SK-N-SH (cell line): ENCODE data around the gene RASGRP2. TPM values are rescaled to one million over a fixed set of nuclear protein-coding genes. Genes with fewer than 3 reads are reported as not detected.

ENCODE experiments used
- CTCF ChIA-PET: fragments of 300-600, 350-600 bp; formaldehyde crosslinking; extraction: SDS; loops from one replicate; lab custom pipeline; 2021; lab: Yijun Ruan, JAX
- POLR2A ChIA-PET: fragments of 350-600 bp; sonication (Branson Sonifier 250); formaldehyde crosslinking; extraction: SDS; loops from one replicate; lab custom pipeline; 2020; ENCODE audit warnings: antibody characterized with exemption, inconsistent platforms; lab: Yijun Ruan, JAX
- DNase-seq: peaks from one replicate; pipeline ENCODE4 v3.0.0; 2012
- H2AFZ ChIP-seq: fragments of 200-600 bp; sonication (generic); 2 replicates; pipeline ENCODE4 v1.8.1; 2016; ENCODE audit warnings: antibody characterized with exemption, mild to moderate bottlenecking, low read depth
- H3F3A ChIP-seq: fragments of 200-600 bp; sonication (generic); replicated peaks from 2 replicates; pipeline ENCODE3; 2016; ENCODE audit warnings: antibody characterized with exemption, mild to moderate bottlenecking; ENCODE audit not compliant: insufficient read depth
- H3K27ac ChIP-seq, 2 experiments: fragments of 200-500 bp in 1 of 2; fragments of 200-600 bp in 1 of 2; sonication (Bioruptor generic) in 1 of 2; sonication (generic), shearing (Covaris generic) in 1 of 2; 2 replicates each; pipeline versions ENCODE4 v1.5.1 to v1.6.1; 2014 to 2016; ENCODE audit warnings: low read depth in 2 of 2, inconsistent platforms in 1 of 2, low read length in 1 of 2, mild to moderate bottlenecking in 1 of 2, mixed read lengths in 1 of 2
- H3K27me3 ChIP-seq: fragments of 200-600 bp; sonication (generic), shearing (Covaris generic); 2 replicates; pipeline ENCODE4 v1.6.1; 2016; ENCODE audit warnings: mixed run types; ENCODE audit not compliant: insufficient read depth
- H3K36me3 ChIP-seq, 2 experiments: fragments of 200-500 bp in 1 of 2; fragments of 200-600 bp in 1 of 2; sonication (Bioruptor generic) in 1 of 2; sonication (generic) in 1 of 2; replicated peaks in 1 of 2; 2 replicates each; pipeline versions ENCODE3 to v1.5.1; 2014 to 2016; ENCODE audit warnings: low read length in 1 of 2, mild to moderate bottlenecking in 1 of 2; ENCODE audit not compliant: insufficient read depth in 2 of 2, control insufficient read depth in 1 of 2
- H3K4me1 ChIP-seq, 2 experiments: fragments of 200-500 bp in 1 of 2; fragments of 200-600 bp in 1 of 2; sonication (Bioruptor generic) in 1 of 2; sonication (generic), shearing (Covaris generic) in 1 of 2; 2 replicates each; pipeline versions ENCODE4 v1.5.1 to v1.6.1; 2014 to 2016; ENCODE audit warnings: low read depth in 1 of 2, low read length in 1 of 2, mixed run types in 1 of 2; ENCODE audit not compliant: insufficient read depth in 2 of 2, control insufficient read depth in 1 of 2
- H3K4me2 ChIP-seq: fragments of 200-600 bp; sonication (generic), shearing (Covaris generic); 2 replicates; pipeline ENCODE4 v1.6.1; 2017; ENCODE audit warnings: mixed run types
- H3K4me3 ChIP-seq, 2 experiments: fragments of 200-500 bp in 1 of 2; fragments of 200-600 bp in 1 of 2; sonication (Bioruptor generic) in 1 of 2; sonication (generic), shearing (Covaris generic) in 1 of 2; 2 replicates each; pipeline versions ENCODE4 v1.5.1 to v1.8.1; 2014 to 2016; ENCODE audit warnings: low read depth in 2 of 2, inconsistent platforms in 1 of 2, low read length in 1 of 2, mild to moderate bottlenecking in 1 of 2, mixed read lengths in 1 of 2, moderate library complexity in 1 of 2
- H3K79me2 ChIP-seq: fragments of 200-600 bp; sonication (generic); 2 replicates; pipeline ENCODE4 v1.8.1; 2017; ENCODE audit warnings: mild to moderate bottlenecking; ENCODE audit not compliant: insufficient read depth
- H3K9ac ChIP-seq: fragments of 200-600 bp; sonication (generic); 2 replicates; pipeline ENCODE4 v1.6.1; 2017; ENCODE audit warnings: mixed run types
- H3K9me2 ChIP-seq: fragments of 200-600 bp; sonication (generic); 2 replicates; pipeline ENCODE4 v1.6.1; 2017; ENCODE audit warnings: mixed run types
- H3K9me3 ChIP-seq: fragments of 200-600 bp; sonication (generic); 2 replicates; pipeline ENCODE4 v1.6.1; 2017; ENCODE audit warnings: mixed run types, mild to moderate bottlenecking, moderate library complexity
- H4K20me1 ChIP-seq: fragments of 200-600 bp; sonication (generic); 2 replicates; pipeline ENCODE4 v1.6.1; 2017; ENCODE audit warnings: mild to moderate bottlenecking, mixed run types; ENCODE audit not compliant: insufficient read depth
- CHD2 ChIP-seq: fragments of 150-350 bp; IDR thresholded peaks from 2 replicates; pipeline ENCODE4 v1.6.1; 2018; ENCODE audit warnings: low read length; ENCODE audit not compliant: partially characterized antibody
- EZH2phosphoT487 ChIP-seq: fragments of 200-600 bp; sonication (generic); IDR thresholded peaks from 2 replicates; pipeline ENCODE4 v1.6.1; 2017; ENCODE audit warnings: low read depth, mixed run types, mild to moderate bottlenecking, antibody characterized with exemption, moderate library complexity, borderline replicate concordance
- FOSL2 ChIP-seq: IDR thresholded peaks from 2 replicates; pipeline ENCODE4 v1.4.0; 2012; ENCODE audit warnings: low read depth, mild to moderate bottlenecking, moderate library complexity, borderline replicate concordance
- FOXJ3 ChIP-seq: sonication (generic); formaldehyde crosslinking; IDR thresholded peaks from 2 replicates; pipeline ENCODE4 v1.5.1; 2020; ENCODE audit warnings: mild to moderate bottlenecking, missing genetic modification reagents
- GABPA ChIP-seq: IDR thresholded peaks from 2 replicates; pipeline ENCODE4 v1.4.0; 2012; ENCODE audit warnings: low read depth, mild to moderate bottlenecking
- GATA2 ChIP-seq: sonication (generic); formaldehyde crosslinking; IDR thresholded peaks from 2 replicates; pipeline ENCODE4 v1.5.0; 2020; ENCODE audit warnings: mild to moderate bottlenecking, missing genetic modification reagents
- JUND ChIP-seq: IDR thresholded peaks from 2 replicates; pipeline ENCODE4 v1.4.0; 2012
- MEF2A ChIP-seq: IDR thresholded peaks from 2 replicates; pipeline ENCODE4 v1.4.0; 2012; ENCODE audit warnings: low read depth, borderline replicate concordance
- NFIC ChIP-seq: IDR thresholded peaks from 2 replicates; pipeline ENCODE4 v1.4.0; 2012; ENCODE audit warnings: borderline replicate concordance
- NRF1 ChIP-seq: IDR thresholded peaks from 2 replicates; pipeline ENCODE4 v1.6.1; 2012; ENCODE audit warnings: low read depth, mild to moderate bottlenecking, low read length
- PBX3 ChIP-seq: IDR thresholded peaks from 2 replicates; pipeline ENCODE4; 2012
- POLR2AphosphoS5 ChIP-seq: IDR thresholded peaks from 2 replicates; pipeline ENCODE4 v1.6.1; 2012; ENCODE audit warnings: low read depth, low read length
- RAD21 ChIP-seq: IDR thresholded peaks from 2 replicates; pipeline ENCODE4 v1.6.1; 2012; ENCODE audit warnings: mild to moderate bottlenecking, low read length
- REST ChIP-seq: IDR thresholded peaks from 2 replicates; pipeline ENCODE4 v1.6.1; 2012; ENCODE audit warnings: mild to moderate bottlenecking, low read depth, low read length, moderate library complexity
- SMC3 ChIP-seq: IDR thresholded peaks from 2 replicates; pipeline ENCODE4 v1.6.1; 2012; ENCODE audit warnings: low read depth, low read length, improper control_type of control experiment
- TCF12 ChIP-seq: IDR thresholded peaks from 2 replicates; pipeline ENCODE4 v1.4.0; 2012
- TEAD4 ChIP-seq: IDR thresholded peaks from 2 replicates; pipeline ENCODE4 v1.4.0; 2012; ENCODE audit warnings: mild to moderate bottlenecking, borderline replicate concordance; ENCODE audit not compliant: insufficient read depth
- YY1 ChIP-seq: IDR thresholded peaks from 2 replicates; pipeline ENCODE4 v1.4.0; 2012; ENCODE audit warnings: low read depth, mild to moderate bottlenecking
- WGBS: methylation state at CpG from one replicate; pipeline ENCODE4 v1.1.6; 2017; ENCODE audit warnings: low lambda C conversion rate; 5-methylcytosine and 5-hydroxymethylcytosine counted together
- polyA plus RNA-seq, 3 experiments: library from polyadenylated mRNA; depleted of rRNA; stranded (reverse); fragments of >200 nt; gene quantifications; 2 replicates each; pipeline ENCODE4 v1.2.3, GENCODE V29; 2012
- TF ChIP-seq, protein P1 (sequence below): fragments of 200-600 bp; sonication (generic); IDR thresholded peaks from 2 replicates; pipeline ENCODE4 v1.6.1; 2017; ENCODE audit warnings: antibody characterized with exemption, mild to moderate bottlenecking, moderate library complexity

Gene RASGRP2
- polyA plus RNA-seq, 1 of the 3 experiments (the other 2 are of a cell fraction): 1.6 TPM

DNA sequence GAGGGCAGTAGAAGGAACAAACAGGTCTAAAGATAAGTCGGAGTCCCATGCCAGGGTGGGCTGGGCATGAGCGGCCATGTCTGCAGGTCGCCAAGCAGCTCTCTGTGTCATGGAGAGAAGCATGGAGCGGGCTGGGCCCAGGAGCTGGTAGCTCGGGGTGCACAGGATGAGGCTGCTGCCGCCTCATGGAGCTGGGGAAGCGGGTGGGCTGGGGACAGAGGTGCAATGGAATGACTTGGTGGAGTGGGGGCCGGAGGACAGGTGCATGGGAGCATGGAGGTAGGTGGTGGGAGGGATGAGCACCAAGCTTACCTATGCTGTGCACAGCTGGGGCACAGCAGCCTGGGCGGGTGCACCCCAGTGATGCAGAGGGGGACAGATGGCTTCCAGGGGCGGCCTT, 24.5 kb downstream of the RASGRP2 start:
- DNase-seq: no peak
- H3K4me1 ChIP-seq: peaks cover 0 to 51% of the 10 kb centered on the region in 2 experiments; a peak in 1 of 4 replicates
- 49% methylated on average over 10 of the region's 10 CpGs for WGBS
- H3K4me3 ChIP-seq: no peak overlapping the region
- H2AFZ ChIP-seq: no peak overlapping the region
- POLR2A ChIA-PET: no interaction called here
- H3K9me3 ChIP-seq: no peaks in the 10 kb centered on the region
- H3K27ac ChIP-seq: no peak overlapping the region
- no peaks in the 10 kb centered on the region for H3K36me3 ChIP-seq
- no peaks in the 10 kb centered on the region for H4K20me1 ChIP-seq
- no peaks in the 10 kb centered on the region for H3K79me2 ChIP-seq
- H3K4me2 ChIP-seq: no peak overlapping the region
- peaks cover 13% of the 10 kb centered on the region for H3K27me3 ChIP-seq
- no peaks in the 10 kb centered on the region for H3K9me2 ChIP-seq
- no peak overlapping the region for H3K9ac ChIP-seq
- H3F3A ChIP-seq: peaks cover 3% of the 10 kb centered on the region
- TF ChIP-seq SMC3 (no peak), GATA2 (CRISPR knock-in tag) (no peak), NRF1 (no peak), EZH2phosphoT487 (no peak), NFIC (no peak), JUND (no peak), FOSL2 (no peak), YY1 (no peak), REST (no peak), MEF2A (no peak), RAD21 (no peak)
- CTCF ChIA-PET: interaction anchor here (1.6 to 7.1 kb wide), 3 partner anchors 8 to 30 kb away, joined by 3 to 68 read pairs (median 20); partner anchors contain the start of gene RASGRP2

DNA sequence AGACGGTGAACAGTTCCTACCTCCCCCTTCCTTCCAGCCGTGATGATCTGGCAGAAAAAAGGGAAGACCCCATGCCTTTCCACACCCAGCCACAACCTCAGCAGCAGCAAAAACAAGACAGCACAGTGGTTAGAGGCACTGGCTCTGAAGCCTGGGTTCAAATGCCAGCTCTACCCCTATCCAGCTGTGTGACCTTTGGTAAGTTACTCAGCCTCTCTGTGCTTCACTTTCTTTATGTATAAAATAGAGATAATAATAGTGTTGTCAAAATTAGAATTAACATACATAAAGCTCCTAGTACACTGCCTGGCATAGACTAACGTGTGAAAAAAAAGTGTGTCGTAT, 25.2 kb downstream of the RASGRP2 start:
- no peak overlapping the region for H3K27ac ChIP-seq
- H3K9me2 ChIP-seq: no peaks in the 10 kb centered on the region
- no peak overlapping the region for H2AFZ ChIP-seq
- no peaks in the 10 kb centered on the region for H3K9me3 ChIP-seq
- H3K9ac ChIP-seq: no peak overlapping the region
- TF ChIP-seq EZH2phosphoT487 (no peak), PBX3 (no peak), POLR2AphosphoS5 (no peak), CHD2 (no peak), TEAD4 (no peak), FOXJ3 (CRISPR knock-in tag) (no peak), NFIC (no peak), TCF12 (no peak), GABPA (no peak)
- TF ChIP-seq, protein P1, sequence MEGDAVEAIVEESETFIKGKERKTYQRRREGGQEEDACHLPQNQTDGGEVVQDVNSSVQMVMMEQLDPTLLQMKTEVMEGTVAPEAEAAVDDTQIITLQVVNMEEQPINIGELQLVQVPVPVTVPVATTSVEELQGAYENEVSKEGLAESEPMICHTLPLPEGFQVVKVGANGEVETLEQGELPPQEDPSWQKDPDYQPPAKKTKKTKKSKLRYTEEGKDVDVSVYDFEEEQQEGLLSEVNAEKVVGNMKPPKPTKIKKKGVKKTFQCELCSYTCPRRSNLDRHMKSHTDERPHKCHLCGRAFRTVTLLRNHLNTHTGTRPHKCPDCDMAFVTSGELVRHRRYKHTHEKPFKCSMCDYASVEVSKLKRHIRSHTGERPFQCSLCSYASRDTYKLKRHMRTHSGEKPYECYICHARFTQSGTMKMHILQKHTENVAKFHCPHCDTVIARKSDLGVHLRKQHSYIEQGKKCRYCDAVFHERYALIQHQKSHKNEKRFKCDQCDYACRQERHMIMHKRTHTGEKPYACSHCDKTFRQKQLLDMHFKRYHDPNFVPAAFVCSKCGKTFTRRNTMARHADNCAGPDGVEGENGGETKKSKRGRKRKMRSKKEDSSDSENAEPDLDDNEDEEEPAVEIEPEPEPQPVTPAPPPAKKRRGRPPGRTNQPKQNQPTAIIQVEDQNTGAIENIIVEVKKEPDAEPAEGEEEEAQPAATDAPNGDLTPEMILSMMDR: no peak
- no peak for DNase-seq
- no peaks in the 10 kb centered on the region for H4K20me1 ChIP-seq
- no peak overlapping the region for H3K4me2 ChIP-seq
- H3K79me2 ChIP-seq: no peaks in the 10 kb centered on the region
- ChIA-PET CTCF (interaction anchor here (0.7 to 7.1 kb wide), 4 partner anchors 13 to 30 kb away, joined by 3 to 68 read pairs (median 16); partner anchors contain the start of gene RASGRP2), POLR2A (no interaction called here)
- WGBS: 73% methylated on average over 2 of the region's 4 CpGs
- peaks cover 13% of the 10 kb centered on the region for H3K27me3 ChIP-seq
- H3F3A ChIP-seq: peaks cover 3% of the 10 kb centered on the region
- H3K4me1 ChIP-seq: peaks cover 0 to 45% of the 10 kb centered on the region in 2 experiments; a peak in 1 of 4 replicates
- H3K36me3 ChIP-seq: no peaks in the 10 kb centered on the region
- no peak overlapping the region for H3K4me3 ChIP-seq
